PC-3 (cell line): ENCODE measurements around the gene ST7.

Source experiments
- EZH2 ChIP-seq: fragments of 300-600 bp; sonication (generic); IDR thresholded peaks from one replicate; pipeline ENCODE4 v1.6.1; 2017; ENCODE audit warnings: antibody characterized with exemption, mild to moderate bottlenecking, low read length; ENCODE audit not compliant: unreplicated experiment
- TF ChIP-seq, protein P1 (sequence below): fragments of 300-600 bp; sonication (generic); conservative IDR thresholded peaks from 2 replicates; pipeline ENCODE4 v1.5.1; 2017; ENCODE audit warnings: antibody characterized with exemption, low read depth, mild to moderate bottlenecking, low read length

DNA sequence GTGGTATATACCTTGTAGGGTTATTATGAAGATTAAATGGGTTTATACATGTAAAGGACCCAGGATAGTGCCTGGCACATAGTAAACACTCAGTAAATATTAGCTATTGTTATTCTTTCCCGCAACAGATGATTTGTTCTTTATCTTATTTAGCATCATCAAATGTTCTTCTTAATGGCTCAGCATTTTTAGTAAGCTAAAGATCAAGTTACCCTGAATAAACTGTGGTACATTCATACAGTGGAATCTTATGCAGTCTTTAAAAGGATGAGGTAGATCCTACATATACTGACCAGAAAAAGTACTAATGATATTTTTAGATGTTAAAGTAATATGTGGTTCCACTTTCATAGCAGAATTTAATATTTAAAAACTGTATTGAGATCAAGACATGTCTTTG, 65.4 kb downstream of the ST7 start:
- TF ChIP-seq, protein P1, sequence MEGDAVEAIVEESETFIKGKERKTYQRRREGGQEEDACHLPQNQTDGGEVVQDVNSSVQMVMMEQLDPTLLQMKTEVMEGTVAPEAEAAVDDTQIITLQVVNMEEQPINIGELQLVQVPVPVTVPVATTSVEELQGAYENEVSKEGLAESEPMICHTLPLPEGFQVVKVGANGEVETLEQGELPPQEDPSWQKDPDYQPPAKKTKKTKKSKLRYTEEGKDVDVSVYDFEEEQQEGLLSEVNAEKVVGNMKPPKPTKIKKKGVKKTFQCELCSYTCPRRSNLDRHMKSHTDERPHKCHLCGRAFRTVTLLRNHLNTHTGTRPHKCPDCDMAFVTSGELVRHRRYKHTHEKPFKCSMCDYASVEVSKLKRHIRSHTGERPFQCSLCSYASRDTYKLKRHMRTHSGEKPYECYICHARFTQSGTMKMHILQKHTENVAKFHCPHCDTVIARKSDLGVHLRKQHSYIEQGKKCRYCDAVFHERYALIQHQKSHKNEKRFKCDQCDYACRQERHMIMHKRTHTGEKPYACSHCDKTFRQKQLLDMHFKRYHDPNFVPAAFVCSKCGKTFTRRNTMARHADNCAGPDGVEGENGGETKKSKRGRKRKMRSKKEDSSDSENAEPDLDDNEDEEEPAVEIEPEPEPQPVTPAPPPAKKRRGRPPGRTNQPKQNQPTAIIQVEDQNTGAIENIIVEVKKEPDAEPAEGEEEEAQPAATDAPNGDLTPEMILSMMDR: no peak
- TF ChIP-seq EZH2: no peak
